Stimulated activated naive CD8-positive, alpha-beta T cell treated with anti-CD3 and anti-CD28 coated beads, Interleukin-15, Interleukin-2, amounts not matched to agents 100 U/mL and 50 U/mL, for 24 hours (primary cell): ENCODE measurements around the gene SLC22A12.

Source experiments
- ATAC-seq: fragments of 150-1000 bp; cut with Tn5 transposase; one replicate; pipeline ENCODE4 v1.10.0; 2021
- DNase-seq: peaks from one replicate; pipeline ENCODE4 v3.0.0; 2021

The SLC22A12 gene

DNA sequence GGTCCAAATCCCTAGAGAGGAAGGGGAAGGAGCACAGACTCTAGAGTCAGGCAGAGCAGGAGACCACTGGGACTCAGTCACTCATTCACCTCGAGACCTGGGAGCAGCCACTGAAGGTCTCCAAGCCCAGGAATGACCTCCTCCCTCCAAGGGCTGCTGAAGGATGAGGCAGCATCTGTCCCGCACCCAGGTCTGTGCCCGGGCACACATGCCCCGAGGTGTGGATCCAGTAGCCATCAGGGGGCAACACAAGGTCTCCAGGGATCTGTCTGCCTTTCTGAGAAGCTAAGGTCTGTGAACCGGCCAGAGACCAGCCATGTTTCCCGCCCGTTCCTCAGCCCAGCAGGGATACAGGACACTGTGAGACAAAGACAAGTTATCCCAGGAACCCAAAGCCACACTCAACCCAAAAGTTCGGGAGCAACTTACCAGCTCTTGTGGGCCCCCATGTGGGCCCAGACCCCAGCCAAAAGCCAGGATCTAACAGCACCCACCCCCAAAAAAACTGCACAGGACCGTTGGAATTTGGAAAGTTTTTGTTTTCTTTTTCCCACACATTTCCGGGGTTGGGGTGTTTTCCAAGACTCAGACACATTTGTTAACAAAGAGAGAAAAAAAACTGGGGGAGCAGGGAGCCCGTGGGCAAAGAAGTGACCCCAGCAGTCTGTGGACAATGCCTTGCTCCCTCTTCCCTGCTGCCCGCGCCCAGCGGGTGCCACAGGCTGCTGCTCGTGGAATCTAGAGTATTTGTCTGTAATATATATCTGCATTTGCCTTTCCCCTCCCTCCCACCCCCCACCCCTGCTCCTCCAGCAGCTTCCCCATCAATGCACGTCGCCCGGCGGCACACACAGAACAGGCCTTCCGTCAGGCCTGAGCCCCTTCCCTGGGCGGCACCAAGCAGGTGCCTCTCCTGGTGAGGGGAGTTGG is 14.9 kb downstream of the SLC22A12 start:
- DNase-seq (no peak), ATAC-seq (no peak)

DNA sequence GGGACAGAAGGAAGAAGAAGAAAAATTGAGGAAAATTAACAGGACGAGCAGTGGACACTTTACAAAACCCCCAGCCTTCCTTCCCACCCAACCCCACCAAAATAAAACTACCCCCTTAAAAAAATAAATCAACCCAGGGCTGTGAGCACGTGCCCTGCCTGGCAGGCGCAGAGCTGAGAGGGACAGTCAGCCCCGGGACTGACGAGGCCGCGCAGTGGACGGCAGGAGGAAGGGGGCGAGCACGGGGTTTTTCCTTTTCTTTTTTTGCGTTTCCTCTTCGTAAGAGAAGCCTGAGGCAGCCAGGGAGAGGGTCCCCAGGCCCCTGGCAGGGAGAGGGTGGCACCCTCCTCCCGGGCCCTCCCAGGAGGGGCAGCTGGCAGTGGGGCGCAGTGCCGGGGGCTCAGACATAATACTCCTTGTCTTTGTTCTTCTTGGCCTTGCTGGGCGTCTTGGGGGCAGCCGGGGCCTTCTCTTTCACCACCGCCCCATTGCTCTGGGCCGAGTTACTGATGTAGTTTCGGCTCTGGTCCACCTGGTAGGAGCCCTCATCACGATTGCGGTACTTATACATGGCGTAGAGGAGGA is 15.9 kb downstream of the SLC22A12 start:
- DNase-seq (no peak), ATAC-seq (no peak)

DNA sequence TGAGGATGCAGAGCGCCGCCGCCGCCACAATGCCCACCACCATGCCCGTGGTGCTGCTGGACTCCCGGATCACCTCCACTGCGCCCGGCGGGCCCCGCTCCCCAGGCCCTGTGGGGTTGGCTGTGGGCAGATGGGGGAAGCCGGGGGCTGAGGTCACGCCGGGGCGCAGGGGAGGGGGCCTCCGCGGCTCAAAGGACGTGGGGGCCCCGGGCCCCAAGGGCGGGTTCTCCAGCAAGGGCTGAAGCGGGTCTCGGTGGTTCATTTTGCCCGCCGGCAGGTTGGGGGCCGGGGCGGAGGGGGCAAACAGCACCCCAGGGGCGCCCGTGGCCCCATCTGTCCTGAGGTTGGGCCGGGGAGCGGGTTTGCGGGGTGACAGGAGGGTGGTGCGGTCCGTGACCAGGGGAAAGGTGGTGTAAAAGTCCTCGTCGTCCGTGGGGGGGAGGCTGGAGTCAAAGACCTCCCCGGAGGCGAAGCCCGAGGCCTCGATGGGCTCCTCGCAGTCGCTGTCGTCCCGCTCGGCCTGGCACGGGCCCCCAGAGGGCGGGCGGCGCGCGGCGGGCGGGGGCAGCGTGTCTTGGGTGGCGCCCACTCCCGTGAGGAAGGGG is 16.5 kb downstream of the SLC22A12 start:
- DNase-seq: no peak
- ATAC-seq: no peak

DNA sequence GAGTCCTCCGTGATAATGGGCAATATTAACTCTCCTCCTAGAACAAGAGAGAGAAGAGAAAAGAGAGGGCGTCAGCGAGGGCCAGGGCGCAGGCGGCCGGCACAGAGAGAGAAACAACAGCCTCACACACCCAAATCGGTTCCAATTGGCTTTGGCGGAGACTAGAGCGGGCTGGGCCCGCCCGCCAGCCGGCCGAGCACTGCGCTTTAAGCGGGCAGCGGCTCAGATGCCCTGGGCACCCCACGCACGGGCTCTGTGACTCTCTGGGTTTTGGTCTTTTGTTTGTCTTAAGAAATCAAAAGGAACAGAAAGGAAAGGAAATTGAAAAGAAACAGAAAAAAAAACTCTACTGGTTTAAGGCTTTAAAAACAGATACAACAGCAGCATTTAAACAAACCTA is 17.0 kb downstream of the SLC22A12 start:
- ATAC-seq (no peak), DNase-seq (no peak)

DNA sequence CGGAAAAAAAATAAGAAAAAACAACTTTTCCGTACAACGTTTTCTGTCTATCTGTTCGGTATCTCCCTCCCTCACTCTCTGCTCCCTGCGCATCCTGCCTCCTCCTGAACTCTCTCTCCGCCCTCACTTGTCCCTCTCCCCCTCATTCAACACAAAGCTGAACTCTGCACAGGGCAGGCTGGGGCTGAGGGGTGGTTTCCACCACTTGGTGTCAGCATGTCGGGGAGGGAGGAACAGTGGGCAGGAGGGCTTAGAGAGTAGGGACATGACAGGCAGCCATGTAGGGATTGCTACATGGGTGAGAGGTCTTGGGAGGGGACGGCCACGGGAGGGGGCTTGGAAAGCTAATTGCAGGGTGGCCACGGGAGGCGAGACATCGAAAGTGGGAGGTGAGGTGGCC is 17.6 kb downstream of the SLC22A12 start:
- ATAC-seq (no peak), DNase-seq (no peak)

DNA sequence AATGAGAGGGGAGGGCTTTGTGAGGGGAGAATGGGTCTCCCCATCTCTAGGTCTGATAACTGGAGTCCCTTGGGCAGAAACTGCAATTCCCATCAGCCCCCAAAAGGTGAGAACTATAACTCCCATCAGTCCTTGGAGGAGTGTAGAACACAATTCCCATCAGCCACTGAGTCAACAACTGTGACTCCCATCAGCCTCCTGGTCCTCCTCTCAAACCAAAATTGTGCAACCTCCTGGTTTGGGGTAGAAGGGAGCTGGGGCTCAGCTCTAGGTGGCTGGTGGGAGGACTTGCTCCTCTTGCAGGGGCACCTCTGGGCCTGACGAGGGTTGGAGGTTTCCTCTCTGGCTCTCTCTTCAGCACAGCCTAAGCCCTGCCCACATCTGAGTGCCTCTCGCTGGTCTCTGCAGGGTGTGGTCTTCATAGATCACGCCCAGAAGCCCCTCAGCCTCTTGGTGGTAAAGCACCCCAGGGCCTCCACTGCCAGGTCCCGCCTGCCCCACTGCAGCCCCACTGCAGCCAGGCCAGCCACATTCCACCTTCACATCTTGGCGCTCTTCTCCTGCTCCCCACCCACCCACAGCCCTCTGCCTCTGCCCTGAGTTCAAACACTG is 18.5 kb downstream of the SLC22A12 start:
- ATAC-seq (no peak), DNase-seq (no peak)

DNA sequence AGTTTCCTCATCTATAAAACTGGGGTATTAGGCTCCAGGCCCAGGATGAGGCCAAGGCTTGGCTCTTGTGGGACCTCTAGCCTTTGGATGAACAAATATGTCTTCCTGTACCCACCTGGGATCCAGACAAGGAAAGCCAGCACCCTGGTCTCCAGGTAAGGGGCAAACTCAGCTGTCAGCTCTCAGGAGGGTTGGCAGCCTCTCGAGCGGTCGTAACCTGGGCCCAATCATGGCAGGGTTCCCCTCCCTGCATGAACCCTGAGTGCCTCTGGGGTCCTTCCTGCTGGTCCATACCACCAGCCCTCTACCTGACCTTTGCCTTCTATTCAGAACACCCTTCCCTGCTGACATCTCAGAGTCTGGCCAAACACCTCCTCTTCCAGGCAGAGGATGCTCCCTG is 19.6 kb downstream of the SLC22A12 start:
- no peak for DNase-seq
- no peak for ATAC-seq

DNA sequence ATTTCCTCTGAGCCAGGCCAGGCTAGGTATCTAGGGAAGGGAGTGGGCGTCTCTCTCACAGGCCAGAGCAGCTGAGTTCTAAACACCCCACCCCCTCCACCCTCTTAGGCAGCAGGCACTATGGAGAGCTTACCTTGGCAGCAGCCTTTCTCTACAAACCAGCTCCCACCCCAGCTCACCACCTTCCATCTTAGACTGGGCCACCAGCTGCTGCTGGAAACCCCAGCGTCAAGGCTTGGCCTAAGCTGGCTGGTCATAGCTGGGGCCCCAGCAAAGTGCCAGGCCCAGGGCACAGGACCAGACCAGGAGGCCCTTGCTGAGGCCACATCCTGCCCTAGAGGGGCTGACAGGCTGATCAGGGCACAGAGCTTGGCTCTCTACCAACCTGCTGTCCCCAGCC is 20.2 kb downstream of the SLC22A12 start:
- no peak for DNase-seq

DNA sequence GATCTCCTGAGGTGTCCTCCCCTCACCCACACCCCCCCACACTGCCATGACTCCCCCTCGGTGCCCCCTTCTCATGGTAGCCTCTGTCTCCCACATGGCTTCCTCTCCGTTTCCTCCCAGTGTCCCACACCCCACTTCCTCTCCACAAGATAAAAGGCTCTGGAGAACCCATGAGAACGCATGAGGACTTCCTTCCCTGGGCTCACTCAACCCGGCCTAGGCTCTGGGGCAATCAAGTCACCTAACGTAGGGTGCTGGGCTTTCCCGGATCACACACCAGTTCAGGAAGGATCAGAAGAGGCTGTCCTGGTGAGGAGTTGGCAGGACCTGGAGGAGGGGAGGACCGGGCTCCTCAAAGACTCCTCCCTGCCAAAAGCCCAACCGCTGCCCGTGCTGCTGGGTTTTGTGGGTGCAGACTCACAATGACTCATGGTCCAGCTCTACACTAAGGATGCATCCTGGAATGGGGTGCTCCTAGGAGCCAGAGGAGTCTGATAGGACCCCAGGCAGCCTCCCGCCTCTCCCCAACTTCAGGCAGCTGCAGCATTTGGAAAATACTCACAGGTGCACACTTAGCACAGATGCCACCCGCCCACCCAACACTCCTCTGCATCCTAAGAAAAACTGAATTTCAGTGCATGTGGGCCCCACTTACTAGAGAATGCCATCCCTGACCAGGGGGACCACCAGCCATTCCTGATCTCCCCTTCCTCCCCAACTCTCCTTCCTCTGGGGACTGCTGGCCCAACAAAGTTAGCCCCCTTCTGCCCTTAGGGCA is 21.0 kb downstream of the SLC22A12 start:
- DNase-seq: no peak
- no peak for ATAC-seq

More for the DNA sequence above, 20.2 kb downstream of the SLC22A12 start:
- no peak for ATAC-seq

DNA sequence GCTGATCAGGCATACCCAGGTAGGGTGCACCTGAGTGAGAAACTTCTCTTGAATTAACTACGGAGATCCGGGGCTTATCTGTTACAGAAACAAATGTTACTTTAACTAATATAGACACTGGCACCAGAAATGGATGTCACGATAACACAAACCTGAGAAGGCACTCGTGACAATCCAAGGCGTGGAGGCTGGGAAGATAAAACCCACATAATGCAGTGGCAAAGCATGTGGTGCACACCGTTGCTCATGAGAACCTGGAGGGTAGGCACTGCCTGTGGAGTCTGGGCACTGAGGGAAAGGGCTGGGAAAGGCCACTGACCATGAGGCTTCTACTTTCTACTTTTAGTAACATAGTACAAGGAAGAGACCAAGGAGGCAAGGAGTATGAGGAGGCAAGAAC is 22.6 kb downstream of the SLC22A12 start:
- DNase-seq (no peak), ATAC-seq (no peak)

DNA sequence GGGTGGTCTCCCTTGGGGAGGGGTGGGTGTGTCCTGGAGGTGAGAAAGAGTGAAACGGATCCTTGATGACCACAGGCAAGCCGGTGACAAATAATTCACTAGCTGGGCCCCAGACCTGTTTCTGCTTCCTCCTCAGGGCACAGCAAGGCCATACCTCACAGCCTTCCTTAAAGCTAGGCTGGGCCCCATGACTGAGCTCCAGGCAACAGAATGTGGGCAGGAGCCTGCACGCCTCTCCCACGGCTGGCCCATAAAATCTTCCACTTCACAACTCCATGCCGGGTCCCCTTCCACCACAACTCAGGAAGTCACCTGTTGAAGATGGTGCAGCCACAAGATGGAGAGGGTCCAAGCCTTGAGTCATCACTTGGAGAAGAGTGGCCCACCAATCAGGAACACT is 23.9 kb downstream of the SLC22A12 start:
- no peak for ATAC-seq
- no peak for DNase-seq

DNA sequence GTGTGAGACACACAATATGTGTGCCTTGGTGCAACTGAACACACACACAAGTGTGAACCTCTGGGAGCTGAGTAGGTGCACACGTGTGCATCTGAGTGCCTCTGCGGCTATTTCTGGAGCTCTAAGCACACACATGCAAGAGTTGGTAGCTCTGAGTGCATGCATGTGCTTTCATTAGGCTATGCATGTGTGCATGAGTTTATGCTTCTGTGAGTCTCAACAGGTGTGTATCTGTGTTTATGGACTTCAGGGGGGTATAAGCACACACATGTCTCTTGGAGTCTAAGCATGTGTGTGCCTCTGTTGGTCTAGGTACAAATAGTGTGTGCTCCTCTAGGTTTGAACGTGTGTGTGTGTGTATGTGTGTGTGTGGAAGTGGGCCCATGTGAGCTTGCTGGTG is 25.8 kb downstream of the SLC22A12 start:
- ATAC-seq (no peak), DNase-seq (no peak)

DNA sequence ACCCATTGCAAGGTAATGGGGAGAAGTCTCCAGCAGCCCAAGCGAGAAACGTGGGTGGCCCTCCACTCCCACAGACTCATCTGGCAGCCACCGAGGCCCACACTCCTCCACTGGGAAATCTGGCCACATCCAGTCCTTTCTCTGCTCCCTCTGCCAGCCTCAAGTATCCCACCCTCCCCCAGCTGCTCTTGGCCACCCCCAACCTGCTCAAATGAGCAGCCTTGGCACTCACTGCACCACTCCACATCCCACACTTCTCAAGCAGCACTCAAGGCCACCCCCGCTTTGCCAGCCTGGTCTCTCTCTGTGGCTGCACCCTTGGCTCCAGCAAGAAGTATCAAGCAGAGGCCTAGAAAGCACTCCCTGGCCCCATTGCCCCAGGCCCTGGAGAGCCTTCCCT is 28.2 kb downstream of the SLC22A12 start:
- no peak for ATAC-seq
- DNase-seq: no peak

DNA sequence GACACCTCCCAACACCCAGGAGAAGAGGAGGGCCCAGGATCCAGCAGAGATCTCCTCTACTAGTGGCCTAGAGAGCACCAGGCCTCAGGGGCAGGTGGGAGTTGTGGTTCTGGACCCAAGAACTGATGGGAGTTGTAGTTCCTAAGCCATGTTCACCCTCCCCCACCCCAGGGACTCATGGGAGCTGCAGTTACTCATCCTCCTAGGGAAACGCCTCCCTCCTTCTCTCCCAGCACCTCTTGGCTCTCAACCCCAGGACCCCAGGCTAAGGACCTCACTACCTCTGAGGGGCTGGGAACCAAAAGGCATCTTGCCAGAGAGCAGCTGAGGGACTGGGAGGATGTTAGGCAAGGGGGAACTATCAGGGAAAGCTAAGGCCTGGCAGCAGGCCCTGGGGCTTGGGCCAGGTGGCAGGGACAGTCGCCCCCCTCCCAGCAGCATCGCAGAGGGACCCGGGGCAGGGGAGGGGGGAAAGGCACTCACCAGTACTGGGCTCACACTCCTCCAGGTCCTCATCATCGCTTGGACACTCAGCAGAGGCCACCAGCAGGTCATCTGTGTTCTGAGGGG is 28.9 kb downstream of the SLC22A12 start:
- ATAC-seq (no peak), DNase-seq (no peak)

DNA sequence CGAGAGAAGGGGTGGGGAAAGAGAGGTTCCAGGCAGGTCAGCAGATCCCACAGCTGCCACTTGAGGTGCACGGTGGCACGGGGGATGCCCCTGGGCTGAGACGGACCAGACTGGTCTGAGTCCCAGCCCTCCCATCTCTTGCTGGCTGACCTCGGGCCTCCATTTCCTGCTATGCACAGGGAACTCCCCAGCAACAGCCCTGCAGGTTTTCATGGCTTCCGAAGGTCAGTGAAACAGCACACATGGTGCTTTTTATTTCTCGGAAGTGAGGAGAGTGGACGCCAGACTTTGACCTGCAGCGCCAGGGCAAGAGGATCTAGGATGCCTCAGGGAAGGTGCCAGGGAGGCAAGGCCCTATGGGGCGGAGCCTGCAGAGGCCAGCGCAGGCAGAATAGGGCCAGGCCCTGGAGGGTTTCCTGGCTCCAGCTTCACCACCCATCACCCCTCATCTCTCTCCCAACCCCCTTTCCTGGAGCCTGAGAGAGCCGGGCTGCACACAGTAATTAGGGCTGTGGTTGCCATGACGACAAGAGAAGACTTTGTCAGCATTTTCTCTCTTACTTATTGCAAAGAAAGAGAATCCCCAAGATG is 29.5 kb downstream of the SLC22A12 start:
- no peak for DNase-seq
- ATAC-seq: no peak

DNA sequence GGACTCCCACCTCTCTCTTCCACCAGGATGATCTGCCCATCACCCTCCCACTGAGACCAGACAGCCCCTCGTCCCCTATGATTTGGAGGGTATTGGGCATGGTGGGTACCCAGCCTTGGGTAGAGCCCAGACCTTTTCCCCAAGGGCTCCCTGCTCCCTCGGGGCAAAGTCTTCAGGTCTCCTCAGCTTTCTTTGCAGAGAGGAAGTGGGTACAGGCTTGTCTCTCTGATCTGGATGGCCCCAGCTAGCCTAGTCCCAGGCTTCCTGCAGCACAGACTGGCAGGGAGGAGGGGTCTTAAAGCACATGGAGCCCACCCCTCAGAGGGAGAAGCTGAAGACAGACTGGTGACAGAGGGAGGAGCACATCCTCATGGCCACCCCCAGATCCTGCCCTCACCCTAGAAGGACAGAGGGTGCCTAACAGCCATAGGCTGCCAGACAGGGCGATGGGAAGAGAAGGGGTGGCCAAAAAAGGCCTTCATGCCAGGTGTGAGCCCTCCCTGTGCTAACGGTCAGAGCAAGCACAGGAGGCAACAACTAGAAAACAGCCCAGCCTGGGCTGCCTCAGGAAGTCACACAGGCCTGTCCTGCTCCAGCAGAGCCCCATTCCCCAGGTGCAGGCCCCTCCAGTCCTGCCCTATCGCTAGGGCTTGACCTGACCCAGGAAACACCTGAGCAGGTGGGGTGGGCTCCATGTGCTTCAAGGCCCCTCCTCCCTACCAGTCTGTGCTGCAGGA is 30.4 kb downstream of the SLC22A12 start:
- DNase-seq: no peak
- no peak for ATAC-seq

DNA sequence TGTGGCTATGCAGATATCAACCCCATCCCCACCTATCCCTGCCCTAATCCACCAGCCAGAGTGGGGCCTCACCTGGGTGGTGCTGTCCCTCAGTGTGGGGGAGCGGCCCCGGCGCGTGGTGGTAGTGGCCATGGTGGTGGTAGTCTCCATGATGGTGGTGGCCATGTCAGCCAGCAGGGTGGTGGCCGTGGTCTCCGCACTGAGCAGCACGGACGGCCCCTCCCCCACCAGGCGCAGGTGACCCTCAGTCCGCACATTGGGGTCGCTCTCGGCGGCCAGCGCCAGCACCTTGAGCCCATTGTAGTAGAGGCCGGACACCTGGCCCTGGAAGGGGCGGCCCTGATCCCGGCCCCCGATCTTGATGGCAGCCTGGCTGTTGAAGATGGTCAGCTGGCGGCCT is 31.7 kb downstream of the SLC22A12 start:
- no peak for DNase-seq
- ATAC-seq: no peak

DNA sequence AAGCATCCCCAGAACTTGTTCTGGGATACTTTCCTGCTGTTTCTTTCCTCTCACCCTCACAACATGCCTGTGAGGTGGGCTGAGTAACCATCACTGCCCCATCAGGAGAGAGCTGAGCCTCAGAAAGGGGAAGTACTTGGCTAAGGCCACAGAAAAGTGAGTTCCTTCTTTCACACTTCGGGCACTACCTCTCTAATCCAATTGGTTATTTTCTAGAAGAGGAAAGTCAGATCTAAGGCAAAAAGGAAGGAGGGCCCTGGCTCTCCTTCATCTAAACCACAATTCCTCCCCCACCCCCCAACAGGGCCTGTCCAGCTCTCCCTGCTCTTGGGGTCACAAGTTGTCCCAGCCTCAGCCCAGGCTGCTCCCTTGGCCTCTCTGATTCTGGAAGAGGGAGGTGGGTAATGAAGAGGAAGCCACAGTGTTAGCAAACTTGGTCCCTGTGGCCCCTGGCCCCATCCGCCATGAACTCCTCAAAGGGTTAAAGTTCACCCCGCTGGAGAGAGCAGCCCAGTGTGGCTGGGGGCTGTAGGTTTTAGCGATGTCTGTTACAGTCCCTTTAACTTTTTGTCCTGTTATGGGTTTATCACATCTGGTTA is 34.0 kb downstream of the SLC22A12 start:
- no peak for ATAC-seq

DNA sequence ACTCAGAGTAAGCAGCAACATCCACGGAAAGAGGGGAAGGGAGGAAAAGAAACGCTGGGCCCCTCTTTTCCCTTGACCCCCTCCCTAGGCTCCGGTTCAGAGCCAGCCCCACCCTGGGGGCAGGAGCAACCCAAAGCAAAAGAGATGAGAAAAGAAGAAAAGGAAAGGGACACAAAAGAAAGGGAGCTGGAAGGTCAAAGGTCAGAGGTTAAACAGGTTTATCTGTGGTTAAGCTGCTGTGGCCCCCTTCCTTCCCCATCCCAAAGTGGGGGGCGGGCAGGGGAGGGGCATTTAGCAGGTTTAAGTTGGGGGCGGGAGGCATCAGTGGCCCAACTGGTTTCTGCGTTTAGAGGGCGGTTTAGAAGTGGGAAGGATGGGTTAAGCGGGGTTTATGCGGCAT is 35.6 kb downstream of the SLC22A12 start:
- DNase-seq (no peak), ATAC-seq (no peak)

More for the DNA sequence above, 34.0 kb downstream of the SLC22A12 start:
- no peak for DNase-seq

DNA sequence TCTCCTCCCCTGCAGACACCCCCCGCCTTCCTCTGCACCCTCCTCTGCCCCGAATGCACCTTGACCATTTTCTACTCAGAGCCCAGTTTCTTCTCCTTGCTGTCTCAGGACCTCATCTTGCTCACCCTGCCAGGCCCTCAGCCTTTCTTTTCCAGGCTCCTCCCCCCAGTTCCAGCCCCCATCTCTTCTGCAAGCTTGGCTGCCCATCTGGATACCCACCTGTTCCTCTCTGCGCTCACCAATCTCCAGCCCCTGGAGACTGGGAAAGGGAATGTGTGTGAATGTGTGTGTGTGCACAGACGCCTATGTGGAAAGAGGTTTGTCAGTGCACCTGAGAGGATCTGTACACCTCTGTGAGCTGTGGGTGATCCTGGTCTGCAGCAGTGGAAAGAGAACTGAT is 36.4 kb downstream of the SLC22A12 start:
- no peak for DNase-seq
- ATAC-seq: no peak
